Ectodermal cell (in vitro differentiated cells): ENCODE data around the gene PRKCD.

Source experiments
- H3K27ac ChIP-seq: 2 replicates; pipeline ENCODE4 v1.7.0; 2013; ENCODE audit warnings: mild to moderate bottlenecking, low read depth, low read length; ENCODE audit not compliant: insufficient read depth, poor library complexity, severe bottlenecking
- H3K27me3 ChIP-seq: 2 replicates; pipeline ENCODE4 v1.7.0; 2013; ENCODE audit warnings: mild to moderate bottlenecking, low read length; ENCODE audit not compliant: insufficient read depth, control insufficient read depth, poor library complexity, severe bottlenecking
- H3K36me3 ChIP-seq: one replicate; pipeline ENCODE4 v1.7.0; 2013; ENCODE audit warnings: low read length; ENCODE audit not compliant: control insufficient read depth, insufficient read depth
- H3K4me1 ChIP-seq: one replicate; pipeline ENCODE4 v1.7.0; 2013; ENCODE audit warnings: low read length; ENCODE audit not compliant: control insufficient read depth, insufficient read depth
- H3K4me3 ChIP-seq: 2 replicates; pipeline ENCODE4 v1.7.0; 2013; ENCODE audit warnings: low read depth, low read length, control low read depth; ENCODE audit not compliant: insufficient read depth
- H3K9me3 ChIP-seq: 2 replicates; pipeline ENCODE4 v1.7.0; 2013; ENCODE audit warnings: mild to moderate bottlenecking, low read length, moderate library complexity; ENCODE audit not compliant: control insufficient read depth
- WGBS, 2 experiments: methylation state at CpG; one replicate each; pipeline ENCODE4 v1.1.7; 2013; ENCODE audit warnings: missing lambda C conversion rate in 2 of 2; 5-methylcytosine and 5-hydroxymethylcytosine counted together

PRKCD gene

DNA sequence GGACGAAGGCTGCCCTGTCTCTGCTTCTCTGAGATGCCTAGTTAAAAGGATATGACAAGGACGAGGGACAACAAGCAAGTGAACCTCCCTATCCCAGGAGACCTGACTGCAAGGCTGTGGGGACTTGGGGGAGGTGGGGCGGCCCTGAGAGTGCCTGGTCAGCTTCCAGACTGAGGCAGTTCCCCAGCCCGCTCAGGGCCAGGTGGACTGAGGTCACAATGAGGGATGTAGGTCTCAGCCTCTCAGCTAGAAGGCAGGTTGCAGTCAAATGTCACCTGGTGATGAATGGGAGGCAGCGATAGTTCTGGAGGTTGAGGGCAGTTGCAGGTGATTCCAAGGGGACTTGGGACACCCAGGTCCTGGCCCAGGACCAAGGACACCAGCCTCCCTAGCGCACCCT lies 64.2 kb downstream of the PRKCD start:
- peaks cover 53% of the 10 kb centered on the region for H3K36me3 ChIP-seq

DNA sequence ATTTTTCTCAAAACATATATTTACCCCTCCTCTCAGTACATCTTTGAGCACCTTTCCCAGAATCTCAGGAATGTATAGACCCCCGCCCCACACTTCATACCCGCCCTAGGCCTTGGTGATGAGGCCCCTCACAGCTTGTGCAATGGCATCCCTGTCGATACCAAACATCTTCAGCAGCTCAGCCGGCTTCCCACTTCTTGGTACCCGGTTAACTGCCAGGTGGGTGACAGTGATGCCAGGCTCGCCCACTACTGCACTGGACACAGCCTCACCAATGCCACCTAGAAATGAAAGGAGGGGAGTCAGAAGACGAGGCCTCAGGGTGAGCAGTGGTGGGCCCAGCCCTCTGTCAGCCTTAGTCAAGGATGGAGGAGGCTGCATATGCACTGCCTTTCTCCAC lies 64.6 kb downstream of the PRKCD start:
- peaks cover 54% of the 10 kb centered on the region for H3K36me3 ChIP-seq

More for the DNA sequence above, 64.2 kb downstream of the PRKCD start:
- H3K4me1 ChIP-seq, result no peaks in the 10 kb centered on the region
- H3K9me3 ChIP-seq, result no peaks in the 10 kb centered on the region
- no peak overlapping the region for H3K27ac ChIP-seq
- H3K27me3 ChIP-seq, result no peaks in the 10 kb centered on the region
- H3K4me3 ChIP-seq, result no peak overlapping the region
- 95 to 96% methylated on average over 6 of the region's 6 CpGs for WGBS, 2 experiments

DNA sequence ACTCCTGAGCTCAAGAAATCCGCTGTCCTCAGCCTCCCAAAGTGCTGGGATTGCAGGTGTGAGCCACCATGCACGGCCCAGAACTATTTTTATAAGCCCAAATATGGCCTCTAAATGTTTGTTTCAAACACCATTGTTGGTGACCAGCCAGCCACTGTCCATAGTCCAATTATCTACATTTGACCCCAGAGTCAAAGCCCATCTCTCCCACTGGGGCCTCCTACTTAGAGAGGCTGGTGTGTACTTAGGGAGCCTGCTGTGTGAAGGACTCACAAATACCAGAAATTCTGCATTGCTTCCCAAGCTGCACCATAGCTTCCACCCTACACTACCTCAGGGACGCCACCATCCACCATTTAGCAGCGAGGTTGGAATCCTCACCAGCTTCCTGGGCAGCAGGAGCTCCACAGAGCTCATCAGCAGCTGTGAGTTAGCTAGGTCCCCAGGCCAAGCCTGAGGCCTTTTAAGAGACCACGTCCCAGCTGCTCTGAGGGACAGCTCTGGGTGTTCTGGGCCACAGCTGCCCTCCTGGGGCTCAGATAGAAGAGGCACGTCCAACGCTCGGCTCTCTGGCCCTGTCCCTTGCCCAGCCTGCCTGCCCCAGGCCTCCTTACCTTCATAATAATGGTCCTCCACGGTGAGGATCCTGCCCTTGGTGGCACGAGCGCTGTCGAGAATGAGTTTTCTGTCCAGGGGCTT lies 65.3 kb downstream of the PRKCD start:
- no peaks in the 10 kb centered on the region for H3K27me3 ChIP-seq
- 86% methylated on average over 12 of the region's 12 CpGs for WGBS, 2 experiments
- no peaks in the 10 kb centered on the region for H3K4me1 ChIP-seq
- H3K36me3 ChIP-seq, result peaks cover 54% of the 10 kb centered on the region
- no peak overlapping the region for H3K4me3 ChIP-seq
- H3K27ac ChIP-seq, result no peak overlapping the region
- no peaks in the 10 kb centered on the region for H3K9me3 ChIP-seq

More for the DNA sequence above, 64.6 kb downstream of the PRKCD start:
- no peaks in the 10 kb centered on the region for H3K27me3 ChIP-seq
- H3K4me3 ChIP-seq, result no peak overlapping the region
- 93 to 97% methylated on average over 7 of the region's 7 CpGs for WGBS, 2 experiments
- no peak overlapping the region for H3K27ac ChIP-seq
- no peaks in the 10 kb centered on the region for H3K4me1 ChIP-seq
- no peaks in the 10 kb centered on the region for H3K9me3 ChIP-seq

DNA sequence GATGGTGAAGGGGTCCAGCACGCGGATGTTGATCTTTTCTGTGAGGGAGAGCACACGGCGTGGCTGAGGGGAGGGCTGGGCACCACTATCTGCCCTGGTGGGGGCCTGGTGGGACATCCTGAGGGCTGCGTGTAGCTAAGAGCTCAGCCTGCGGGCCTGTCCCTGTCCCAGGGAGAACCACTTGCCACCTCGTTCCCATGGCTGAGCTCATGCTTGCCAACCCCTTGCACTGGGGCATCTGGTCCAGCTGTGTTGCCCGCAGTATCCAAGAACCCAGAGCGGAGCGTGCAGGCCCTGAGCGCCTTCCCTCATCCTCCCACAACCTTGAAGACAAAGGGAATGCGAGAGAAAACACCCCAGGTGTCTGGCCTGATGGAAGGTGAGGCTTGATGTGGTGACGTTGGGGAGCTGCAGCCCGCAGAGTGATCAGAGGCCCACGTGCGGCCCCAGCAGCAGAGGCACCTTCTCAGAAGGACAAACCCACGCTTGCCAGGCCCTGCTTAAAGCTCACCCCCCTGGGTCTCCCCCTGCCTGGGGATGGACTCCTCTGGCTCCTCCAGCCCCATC lies 65.9 kb downstream of the PRKCD start:
- peaks cover 57% of the 10 kb centered on the region for H3K36me3 ChIP-seq

DNA sequence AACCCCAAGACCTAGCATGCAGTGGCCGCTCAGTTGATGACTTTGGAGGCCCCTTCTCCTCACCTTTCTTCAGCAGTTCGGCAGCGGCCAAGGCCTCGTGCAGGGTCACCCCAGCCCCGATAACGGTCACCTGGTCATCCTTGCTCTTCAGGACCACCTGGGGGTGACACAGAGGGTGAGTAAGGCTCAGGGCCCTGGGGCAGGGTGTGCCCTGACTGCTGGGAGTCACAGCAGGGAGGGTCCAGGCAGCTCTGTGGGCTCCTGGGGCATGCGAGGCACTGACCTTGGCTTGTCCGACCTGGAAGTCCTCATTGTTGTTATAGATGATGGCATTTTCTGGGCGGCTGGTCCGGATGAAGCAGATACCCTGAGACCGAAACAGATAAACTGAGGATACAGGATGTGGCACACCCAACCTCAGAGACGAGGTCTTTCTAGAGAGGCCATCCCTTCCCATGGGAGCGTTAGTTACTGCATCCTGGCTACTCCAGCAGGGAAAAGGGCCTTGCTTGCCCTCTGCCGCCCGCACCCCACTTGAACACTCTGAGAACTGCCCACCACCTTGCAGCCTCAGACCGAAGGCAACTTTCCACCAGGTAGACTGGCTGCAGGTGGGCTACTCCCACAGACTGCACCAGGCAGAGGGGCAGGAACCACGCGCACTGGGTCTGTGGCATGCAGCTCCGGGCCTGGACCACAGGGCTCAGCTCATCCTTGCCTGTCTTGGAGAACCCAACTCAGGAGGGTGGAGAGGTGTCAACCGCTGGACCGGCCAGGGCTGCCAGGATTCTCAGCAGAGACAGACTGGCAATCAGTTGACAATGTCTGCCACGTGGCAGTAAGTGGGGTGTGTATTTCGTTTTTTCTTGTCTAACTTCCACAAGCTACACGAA lies 67.2 kb downstream of the PRKCD start:
- Histone ChIP-seq H3K9me3 (no peaks in the 10 kb centered on the region), H3K27ac (no peak overlapping the region), H3K36me3 (peaks cover 60% of the 10 kb centered on the region), H3K4me1 (no peaks in the 10 kb centered on the region), H3K4me3 (no peak overlapping the region), H3K27me3 (no peaks in the 10 kb centered on the region)
- WGBS, 2 experiments, result 92% methylated on average over 24 of the region's 24 CpGs

More for the DNA sequence above, 65.9 kb downstream of the PRKCD start:
- no peak overlapping the region for H3K27ac ChIP-seq
- H3K4me3 ChIP-seq, result no peak overlapping the region
- H3K9me3 ChIP-seq, result no peaks in the 10 kb centered on the region
- H3K27me3 ChIP-seq, result no peaks in the 10 kb centered on the region
- H3K4me1 ChIP-seq, result no peaks in the 10 kb centered on the region
- WGBS, 2 experiments, result 84 to 97% methylated on average over 15 to 17 of the region's 17 CpGs

DNA sequence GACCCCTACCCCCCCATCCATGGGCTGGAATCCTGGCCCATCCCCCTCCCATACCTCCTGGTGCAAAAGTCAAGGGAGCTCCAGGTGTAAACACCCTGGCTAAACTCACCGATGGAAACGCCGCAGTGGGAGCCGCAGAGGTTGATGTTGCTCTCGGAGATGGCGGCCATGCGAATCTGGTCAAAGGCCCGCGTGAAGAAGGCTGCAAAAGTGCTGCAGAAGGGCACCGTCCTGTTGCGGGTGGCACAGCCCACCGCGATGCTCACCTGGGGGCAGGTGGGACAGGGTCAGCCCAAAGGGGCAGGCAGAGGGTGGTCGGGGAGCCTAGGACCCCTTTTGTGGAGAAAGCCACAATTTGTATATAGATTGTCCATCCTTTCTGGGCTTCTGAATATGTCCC lies 68.2 kb downstream of the PRKCD start:
- Histone ChIP-seq H3K36me3 (peaks cover 66% of the 10 kb centered on the region), H3K9me3 (no peaks in the 10 kb centered on the region), H3K4me3 (no peak overlapping the region), H3K4me1 (no peaks in the 10 kb centered on the region), H3K27me3 (no peaks in the 10 kb centered on the region), H3K27ac (no peak overlapping the region)
- 95 to 97% methylated on average over 14 of the region's 14 CpGs for WGBS, 2 experiments

DNA sequence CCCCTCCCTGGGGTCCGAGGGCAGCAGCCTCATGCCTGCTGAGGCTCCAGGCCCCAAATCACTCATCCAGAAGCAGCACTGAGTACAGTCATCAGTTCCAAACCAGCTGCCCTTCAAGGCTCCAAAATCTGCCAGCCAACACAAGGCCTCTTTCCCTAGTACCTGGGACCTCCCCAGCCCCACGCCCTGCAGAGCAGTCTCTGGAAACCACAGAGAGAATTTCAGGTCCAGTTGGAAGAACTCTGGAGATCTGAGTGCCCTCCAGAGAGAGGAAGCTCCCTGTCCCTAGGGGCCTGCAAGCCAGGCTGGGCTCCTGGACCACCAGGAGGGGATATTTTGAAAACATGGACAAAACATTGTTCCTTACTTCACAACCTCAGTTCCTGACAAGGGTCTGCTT lies 68.6 kb downstream of the PRKCD start:
- 93 to 97% methylated on average over 2 of the region's 2 CpGs for WGBS, 2 experiments
- peaks cover 66% of the 10 kb centered on the region for H3K36me3 ChIP-seq

DNA sequence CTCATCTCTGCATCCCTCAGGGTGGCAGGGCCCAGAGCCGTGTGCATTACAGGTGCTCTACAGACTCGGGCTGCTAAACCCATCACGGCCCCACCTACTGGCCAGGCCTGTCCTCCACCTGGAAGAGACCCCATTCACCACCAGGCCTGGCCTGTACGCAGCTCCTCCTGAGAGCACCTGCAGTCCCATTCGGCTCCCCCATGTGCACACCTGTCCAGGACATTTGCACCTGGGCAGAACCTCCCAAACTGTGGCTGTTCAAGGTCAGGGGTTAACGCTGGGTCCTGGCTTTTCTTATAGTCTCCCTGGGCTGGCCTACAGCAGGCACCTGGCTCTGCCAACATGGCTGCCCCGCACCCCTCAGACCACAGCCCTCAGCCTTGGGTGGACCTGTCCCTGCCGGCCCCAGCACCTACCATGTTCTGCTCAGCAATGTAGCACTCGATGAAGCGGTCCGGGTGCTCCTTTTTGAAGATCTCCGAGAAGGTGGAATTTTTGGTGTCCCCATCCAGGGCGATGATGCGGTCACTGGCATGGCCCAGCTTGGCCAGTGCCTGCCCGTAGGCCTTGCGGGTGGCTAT lies 69.1 kb downstream of the PRKCD start:
- no peaks in the 10 kb centered on the region for H3K27me3 ChIP-seq
- peaks cover 64% of the 10 kb centered on the region for H3K36me3 ChIP-seq
- no peaks in the 10 kb centered on the region for H3K9me3 ChIP-seq
- no peak overlapping the region for H3K27ac ChIP-seq
- no peak overlapping the region for H3K4me3 ChIP-seq
- H3K4me1 ChIP-seq, result no peaks in the 10 kb centered on the region
- WGBS, 2 experiments, result 94 to 95% methylated on average over 16 of the region's 16 CpGs

More for the DNA sequence above, 68.6 kb downstream of the PRKCD start:
- Histone ChIP-seq H3K4me1 (no peaks in the 10 kb centered on the region), H3K4me3 (no peak overlapping the region), H3K27ac (no peak overlapping the region), H3K27me3 (no peaks in the 10 kb centered on the region), H3K9me3 (no peaks in the 10 kb centered on the region)

DNA sequence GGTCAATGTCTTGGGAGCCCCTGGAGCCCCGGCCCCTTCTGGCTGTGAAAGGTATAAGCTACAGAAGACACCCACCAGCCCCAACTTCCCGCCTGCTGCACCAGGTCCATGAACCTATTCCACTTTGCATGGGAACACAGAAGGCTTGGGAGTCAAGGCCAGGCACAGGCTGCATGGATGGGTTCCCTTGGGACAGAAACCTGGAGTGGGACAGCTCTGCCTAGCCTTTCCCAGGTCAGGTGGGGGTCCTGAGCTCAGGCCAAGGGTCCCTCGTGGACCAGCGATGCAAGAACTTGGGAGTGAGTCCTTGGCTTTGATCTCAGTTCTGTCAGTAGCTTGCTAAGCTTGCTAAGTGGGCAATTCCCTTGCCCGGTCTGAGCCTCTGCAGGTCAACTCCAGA lies 69.8 kb downstream of the PRKCD start:
- Histone ChIP-seq H3K27me3 (no peaks in the 10 kb centered on the region), H3K36me3 (peaks cover 57% of the 10 kb centered on the region), H3K9me3 (no peaks in the 10 kb centered on the region), H3K27ac (no peak overlapping the region), H3K4me3 (no peak overlapping the region), H3K4me1 (no peaks in the 10 kb centered on the region)
- 95% methylated on average over 5 of the region's 5 CpGs for WGBS, 2 experiments
